H1 (cell line): ENCODE results near the gene TLE4. TPM values are rescaled to one million over a fixed set of nuclear protein-coding genes. Genes with fewer than 3 reads are reported as not detected.

Experiments
- CTCF ChIA-PET: fragments of 300-600 bp; sonication (Branson Sonifier 250); formaldehyde crosslinking; loops from one replicate; lab custom pipeline; 2021; ENCODE audit not compliant: partially characterized antibody; lab: Charles Lee
- POLR2A ChIA-PET: fragments of 300-600 bp; sonication (Branson Sonifier 250); formaldehyde crosslinking; loops from one replicate; lab custom pipeline; 2021; ENCODE audit warnings: inconsistent platforms; ENCODE audit not compliant: partially characterized antibody; lab: Charles Lee
- DNase-seq, 2 experiments: peaks; one replicate each; pipeline versions ENCODE4 v3.0.0 to v3.0.0-alpha.2; 2010 to 2022; ENCODE audit warnings: low spot score in 2 of 2, low read depth in 1 of 2, mixed read lengths in 1 of 2
- FAIRE-seq: peaks from 2 replicates; lab custom pipeline; 2011; peaks lifted over from hg19 to GRCh38; lab: Jason Lieb, UNC
- H2AFZ ChIP-seq: 2 replicates; pipeline ENCODE4 v1.8.1; 2012; ENCODE audit warnings: low read length, inconsistent platforms
- H2AK5ac ChIP-seq: 2 replicates; pipeline ENCODE4 v1.6.1; 2013; ENCODE audit warnings: low read depth, low read length
- H2BK120ac ChIP-seq: replicated peaks from 2 replicates; pipeline ENCODE3; 2013; ENCODE audit warnings: low read depth, low read length, inconsistent platforms
- H2BK12ac ChIP-seq: 2 replicates; pipeline ENCODE4 v1.6.1; 2013; ENCODE audit warnings: low read depth, low read length
- H2BK15ac ChIP-seq: 2 replicates; pipeline ENCODE4 v1.6.1; 2013; ENCODE audit warnings: low read length
- H2BK20ac ChIP-seq: 2 replicates; pipeline ENCODE4 v1.6.1; 2013; ENCODE audit warnings: low read length
- H2BK5ac ChIP-seq: 2 replicates; pipeline ENCODE4 v1.6.1; 2013; ENCODE audit warnings: low read depth, low read length
- H3K14ac ChIP-seq: 2 replicates; pipeline ENCODE4 v1.6.1; 2013; ENCODE audit warnings: inconsistent platforms; ENCODE audit not compliant: insufficient read length
- H3K18ac ChIP-seq: 2 replicates; pipeline ENCODE4 v1.6.1; 2013; ENCODE audit warnings: low read length; ENCODE audit errors: extremely low read depth
- H3K23ac ChIP-seq: 2 replicates; pipeline ENCODE4 v1.6.1; 2013; ENCODE audit warnings: inconsistent platforms; ENCODE audit not compliant: insufficient read length
- H3K23me2 ChIP-seq: 2 replicates; pipeline ENCODE4 v1.6.1; 2013; ENCODE audit warnings: low read depth, low read length
- H3K27ac ChIP-seq: 2 replicates; pipeline ENCODE4 v1.6.1; 2011; ENCODE audit warnings: low read depth, low read length, inconsistent platforms
- H3K27me3 ChIP-seq, 4 experiments: replicated peaks in 1 of 4; 1 replicate in 1 of 4; 2 replicates in 3 of 4; pipeline versions ENCODE4 v1.6.1 to v1.8.1; 2011 to 2013; ENCODE audit warnings: low read length in 3 of 4, mild to moderate bottlenecking in 3 of 4, inconsistent platforms in 2 of 4, mixed read lengths in 2 of 4, moderate library complexity in 1 of 4; ENCODE audit not compliant: control insufficient read depth in 3 of 4, insufficient read depth in 3 of 4; ENCODE audit errors: extremely low read depth in 1 of 4
- H3K36me3 ChIP-seq, 4 experiments: 2 replicates each; pipeline versions ENCODE4 v1.6.1 to v1.8.1; 2011 to 2013; ENCODE audit warnings: mild to moderate bottlenecking in 4 of 4, low read length in 3 of 4, moderate library complexity in 2 of 4, control low read depth in 1 of 4, inconsistent platforms in 1 of 4; ENCODE audit not compliant: insufficient read depth in 4 of 4, control insufficient read depth in 2 of 4
- H3K4ac ChIP-seq: replicated peaks from 2 replicates; pipeline ENCODE3; 2013; ENCODE audit warnings: low read length, low read depth, mixed read lengths, inconsistent platforms; ENCODE audit not compliant: insufficient read length
- H3K4me1 ChIP-seq, 4 experiments: replicated peaks in 1 of 4; 1 replicate in 1 of 4; 2 replicates in 3 of 4; pipeline versions ENCODE4 v1.6.1 to v1.8.1; 2011 to 2013; ENCODE audit warnings: low read length in 3 of 4, inconsistent platforms in 2 of 4, mixed read lengths in 1 of 4; ENCODE audit not compliant: insufficient read depth in 4 of 4, control insufficient read depth in 3 of 4
- H3K4me2 ChIP-seq, 2 experiments: 2 replicates each; pipeline versions ENCODE4 v1.6.1 to v1.8.1; 2011 to 2013; ENCODE audit warnings: low read depth in 2 of 2, low read length in 2 of 2, control low read depth in 1 of 2, inconsistent platforms in 1 of 2, mild to moderate bottlenecking in 1 of 2; ENCODE audit not compliant: insufficient read depth in 1 of 2
- H3K4me3 ChIP-seq, 4 experiments: fragments of 200-600, 300-600 bp in 1 of 4; sonication (generic), shearing (Covaris generic), sonication (Bioruptor Twin) in 1 of 4; 2 replicates each; pipeline versions ENCODE4 v1.5.1 to v1.8.1; 2011 to 2016; ENCODE audit warnings: low read length in 4 of 4, low read depth in 3 of 4, control low read depth in 2 of 4, inconsistent platforms in 2 of 4, mild to moderate bottlenecking in 2 of 4, mixed read lengths in 1 of 4, moderate library complexity in 1 of 4; ENCODE audit not compliant: insufficient read depth in 2 of 4; ENCODE audit errors: extremely low read depth in 1 of 4
- H3K56ac ChIP-seq: replicated peaks from 2 replicates; pipeline ENCODE3; 2013; ENCODE audit warnings: low read depth, mild to moderate bottlenecking, mixed read lengths, low read length, inconsistent platforms; ENCODE audit not compliant: insufficient read length
- H3K79me1 ChIP-seq: 2 replicates; pipeline ENCODE4 v1.6.1; 2013; ENCODE audit warnings: low read depth, low read length, control low read depth
- H3K79me2 ChIP-seq, 2 experiments: 2 replicates each; pipeline versions ENCODE4 v1.6.1 to v1.8.1; 2012 to 2013; ENCODE audit warnings: low read length in 2 of 2, mild to moderate bottlenecking in 2 of 2, inconsistent platforms in 1 of 2; ENCODE audit not compliant: insufficient read depth in 2 of 2, control insufficient read depth in 1 of 2
- H3K9ac ChIP-seq, 4 experiments: replicated peaks in 1 of 4; 1 replicate in 1 of 4; 2 replicates in 3 of 4; pipeline versions ENCODE4 v1.6.1 to v1.8.1; 2011 to 2013; ENCODE audit warnings: low read depth in 3 of 4, low read length in 3 of 4, control low read depth in 2 of 4, mild to moderate bottlenecking in 2 of 4, moderate library complexity in 2 of 4, inconsistent platforms in 1 of 4; ENCODE audit errors: extremely low read depth in 1 of 4
- H3K9me3 ChIP-seq, 2 experiments: 2 replicates each; pipeline versions ENCODE4 v1.6.1 to v1.8.1; 2012 to 2013; ENCODE audit warnings: mild to moderate bottlenecking in 2 of 2, moderate library complexity in 2 of 2, control low read depth in 1 of 2, inconsistent platforms in 1 of 2, low read depth in 1 of 2, low read length in 1 of 2, mixed read lengths in 1 of 2; ENCODE audit not compliant: insufficient read depth in 2 of 2
- H4K20me1 ChIP-seq, 2 experiments: replicated peaks in 1 of 2; 2 replicates each; pipeline versions ENCODE3 to v1.8.1; 2011 to 2013; ENCODE audit warnings: inconsistent platforms in 2 of 2, low read length in 2 of 2, mild to moderate bottlenecking in 1 of 2; ENCODE audit not compliant: insufficient read depth in 2 of 2, control insufficient read depth in 1 of 2
- H4K5ac ChIP-seq: 2 replicates; pipeline ENCODE4 v1.6.1; 2013; ENCODE audit warnings: low read length, low read depth, mixed read lengths, inconsistent platforms; ENCODE audit not compliant: insufficient read length
- H4K8ac ChIP-seq: 2 replicates; pipeline ENCODE4 v1.8.0; 2013; ENCODE audit warnings: mild to moderate bottlenecking, moderate library complexity, low read length, inconsistent platforms; ENCODE audit not compliant: insufficient read depth; ENCODE audit errors: extremely low read depth
- H4K91ac ChIP-seq: replicated peaks from 2 replicates; pipeline ENCODE3; 2013; ENCODE audit warnings: low read length, mixed read lengths, inconsistent platforms; ENCODE audit not compliant: insufficient read length
- CBX5 ChIP-seq: fragments of 300-800, 300-1000 bp; sonication (generic); IDR thresholded peaks from 2 replicates; pipeline ENCODE4 v1.7.1; 2016; ENCODE audit warnings: antibody characterized with exemption, low read length, low read depth
- CREB1 ChIP-seq: IDR thresholded peaks from 2 replicates; pipeline ENCODE4 v1.6.1; 2012; ENCODE audit warnings: inconsistent platforms
- CTBP2 ChIP-seq: IDR thresholded peaks from 2 replicates; pipeline ENCODE4 v1.7.0; 2011; ENCODE audit warnings: borderline replicate concordance, mild to moderate bottlenecking, moderate library complexity, mixed read lengths, low read length; ENCODE audit not compliant: insufficient read depth, insufficient read length
- FOSL1 ChIP-seq: IDR thresholded peaks from 2 replicates; pipeline ENCODE4 v1.6.1; 2011; ENCODE audit warnings: mild to moderate bottlenecking, low read depth, low read length, moderate library complexity; ENCODE audit not compliant: insufficient read depth
- GTF2F1 ChIP-seq: IDR thresholded peaks from 2 replicates; pipeline ENCODE4 v1.6.1; 2012; ENCODE audit warnings: low read depth, low read length, improper control_type of control experiment, borderline replicate concordance
- KDM1A ChIP-seq: fragments of 200-600, 300-600 bp; sonication (generic); IDR thresholded peaks from 2 replicates; pipeline ENCODE4 v1.7.1; 2016; ENCODE audit warnings: mild to moderate bottlenecking, low read length, borderline replicate concordance
- KDM4A ChIP-seq: IDR thresholded peaks from one replicate; pipeline ENCODE4 v1.7.1; 2012; ENCODE audit warnings: low read depth, mild to moderate bottlenecking, moderate library complexity, low read length, inconsistent platforms; ENCODE audit not compliant: severe bottlenecking
- SUZ12 ChIP-seq: fragments of 200-600 bp; sonication (generic); IDR thresholded peaks from 2 replicates; pipeline ENCODE4 v1.6.1; 2012; ENCODE audit warnings: mild to moderate bottlenecking, inconsistent platforms, low read length, moderate library complexity, mixed read lengths
- TAF1 ChIP-seq: IDR thresholded peaks from 2 replicates; pipeline ENCODE4 v1.6.1; 2011; ENCODE audit warnings: mild to moderate bottlenecking, low read depth, low read length
- TBP ChIP-seq: IDR thresholded peaks from 2 replicates; pipeline ENCODE4 v1.6.1; 2011; ENCODE audit warnings: low read depth, low read length, improper control_type of control experiment
- WGBS, 2 experiments: shearing (Covaris generic) in 1 of 2; methylation state at CpG; one replicate each; pipeline versions ENCODE4 v1.1.6 to v1.1.7; 2013 to 2015; ENCODE audit warnings: low lambda C conversion rate in 2 of 2, mixed read lengths in 2 of 2, inconsistent platforms in 1 of 2, low coverage in 1 of 2, missing lambda C conversion rate in 1 of 2; ENCODE audit not compliant: insufficient replicate concordance in 2 of 2, insufficient coverage in 1 of 2, insufficient read length in 1 of 2; ENCODE audit errors: extremely low coverage in 1 of 2, missing lambda C conversion rate in 1 of 2; 5-methylcytosine and 5-hydroxymethylcytosine counted together
- polyA plus RNA-seq, 7 experiments: library from polyadenylated mRNA; depleted of rRNA in 3 of 7; stranded (reverse) in 5 of 7; unstranded in 2 of 7; fragments of >200 nt in 5 of 7; fragments of 200-250 nt in 2 of 7; gene quantifications; 1 replicate in 5 of 7; 2 replicates in 1 of 7; 4 replicates in 1 of 7; pipeline versions ENCODE4 v1.2.1 to v1.2.3, GENCODE V29; 2011 to 2013; ENCODE audit warnings: missing spikeins in 2 of 7, mixed read lengths in 2 of 7
- total RNA-seq: library from RNA; stranded (reverse); fragmentation: NEBNext Ultra II Directional; extraction: Animal tissue kit (Norgen Biotek cat#: 25700); gene quantifications from 2 replicates; pipeline ENCODE4 v1.2.1, GENCODE V29; 2021

Gene TLE4
- total and polyA plus RNA-seq, 2 of the 8 experiments (the other 6 are each of a cell fraction or from before 2014, with no cell fraction given): 32.4 to 36.9 TPM

- H3K14ac ChIP-seq: no peak overlapping the region
- H3K9ac ChIP-seq: no peak overlapping the region
- no peak for FAIRE-seq
- H3K79me2 ChIP-seq: peaks cover 0 to 18% of the 10 kb centered on the region in 2 experiments; a peak in 2 of 4 replicates
- POLR2A ChIA-PET: no interaction called here
- H2AFZ ChIP-seq: no peak overlapping the region
- H2BK15ac ChIP-seq: no peak overlapping the region
- H3K79me1 ChIP-seq: no peaks in the 10 kb centered on the region; the same call in 1 of the 2 replicates
- H2BK120ac ChIP-seq: no peak overlapping the region
- DNase-seq: no peak
- H2BK12ac ChIP-seq: no peak overlapping the region
- no peak overlapping the region for H3K56ac ChIP-seq
- H3K23me2 ChIP-seq: no peaks in the 10 kb centered on the region; the same call in 1 of the 2 replicates
- H3K4me1 ChIP-seq: peaks cover 0 to 6% (median 3%) of the 10 kb centered on the region in 4 experiments; a peak in 3 of 7 replicates
- H3K9me3 ChIP-seq: no peaks in the 10 kb centered on the region
- no peak for TF ChIP-seq KDM1A
- no peak for TF ChIP-seq KDM4A
- no peak for TF ChIP-seq TAF1
- TF ChIP-seq FOSL1: no peak
- no peak for TF ChIP-seq CREB1
- TF ChIP-seq CTBP2: no peak
- no peak for TF ChIP-seq SUZ12
- no peak for TF ChIP-seq TBP
- TF ChIP-seq CBX5: no peak
- TF ChIP-seq GTF2F1: no peak
- H4K91ac ChIP-seq: no peak overlapping the region
- no peak overlapping the region for H4K8ac ChIP-seq
- H3K4me2 ChIP-seq: no peak overlapping the region
- H3K27me3 ChIP-seq: no peaks in the 10 kb centered on the region
- peaks cover 0 to under 1% (median 0%) of the 10 kb centered on the region in 4 experiments; a peak in 1 of 8 replicates for H3K36me3 ChIP-seq
- H2BK5ac ChIP-seq: no peak overlapping the region
- 95% methylated on average over 1 of the region's 1 CpG; no CpG with 5 or more reads in 1 of the 2 experiments for WGBS, 2 experiments
- H2AK5ac ChIP-seq: no peak overlapping the region
- CTCF ChIA-PET: interaction anchor here (0.8 kb wide), 1 partner anchor 54 kb away, joined by 3 read pairs; no protein-coding TSS in a partner anchor
- H3K27ac ChIP-seq: no peak overlapping the region
- no peak overlapping the region for H3K18ac ChIP-seq
- H3K4ac ChIP-seq: no peak overlapping the region
- no peak overlapping the region for H3K23ac ChIP-seq
- H4K5ac ChIP-seq: no peak overlapping the region
- H3K4me3 ChIP-seq: no peak overlapping the region
- no peak overlapping the region for H2BK20ac ChIP-seq
- H4K20me1 ChIP-seq: no peaks in the 10 kb centered on the region
These were observed 60.9 kb downstream of the TLE4 start for GRCh38 chr9:79632705-79633104.
